HEK293 (cell line): Measurements from ENCODE around the gene FHL2.

ENCODE experiments used
- BCL11B ChIP-seq: fragments of 450-650 bp; formaldehyde crosslinking; IDR thresholded peaks from 2 replicates; pipeline ENCODE4 v1.5.1; 2016; ENCODE audit warnings: low read depth, missing biosample characterization, missing genetic modification characterization
- FEZF1 ChIP-seq: fragments of 450-650 bp; formaldehyde crosslinking; IDR thresholded peaks from 2 replicates; pipeline ENCODE4 v1.5.1; 2016; ENCODE audit warnings: missing biosample characterization, missing genetic modification characterization
- GFI1B ChIP-seq: fragments of 450-650 bp; formaldehyde crosslinking; IDR thresholded peaks from 2 replicates; pipeline ENCODE4 v1.5.1; 2016; ENCODE audit warnings: missing biosample characterization, missing genetic modification characterization
- GLIS1 ChIP-seq: fragments of 450-650 bp; formaldehyde crosslinking; IDR thresholded peaks from 2 replicates; pipeline ENCODE4 v1.5.1; 2016; ENCODE audit warnings: missing biosample characterization, missing genetic modification characterization
- HOXC10 ChIP-seq: sonication (generic); formaldehyde crosslinking; IDR thresholded peaks from 2 replicates; pipeline ENCODE4 v1.8.1; 2023; ENCODE audit warnings: mild to moderate bottlenecking, missing genetic modification reagents
- HOXD13 ChIP-seq: sonication (generic); formaldehyde crosslinking; IDR thresholded peaks from 2 replicates; pipeline ENCODE4 v1.8.0; 2022; ENCODE audit warnings: missing genetic modification reagents, borderline replicate concordance
- KLF7 ChIP-seq: fragments of 450-650 bp; formaldehyde crosslinking; IDR thresholded peaks from 2 replicates; pipeline ENCODE4 v1.5.1; 2016; ENCODE audit warnings: missing biosample characterization, missing genetic modification characterization, borderline replicate concordance
- KLF9 ChIP-seq: fragments of 450-650 bp; formaldehyde crosslinking; IDR thresholded peaks from 2 replicates; pipeline ENCODE4 v1.5.1; 2016; ENCODE audit warnings: missing biosample characterization, missing genetic modification characterization, low read depth
- MEIS1 ChIP-seq: sonication (generic); formaldehyde crosslinking; IDR thresholded peaks from 2 replicates; pipeline ENCODE4 v1.8.1; 2022; ENCODE audit warnings: missing genetic modification reagents, mild to moderate bottlenecking, borderline replicate concordance
- OSR2 ChIP-seq: fragments of 450-650 bp; formaldehyde crosslinking; IDR thresholded peaks from 2 replicates; pipeline ENCODE4 v1.5.1; 2016; ENCODE audit warnings: missing biosample characterization, missing genetic modification characterization
- PATZ1 ChIP-seq: fragments of 450-650 bp; formaldehyde crosslinking; IDR thresholded peaks from 2 replicates; pipeline ENCODE4 v1.5.1; 2016; ENCODE audit warnings: missing biosample characterization, missing genetic modification characterization
- PRDM1 ChIP-seq: fragments of 450-650 bp; formaldehyde crosslinking; IDR thresholded peaks from 2 replicates; pipeline ENCODE4; 2016; ENCODE audit warnings: missing biosample characterization, missing genetic modification characterization
- PRDM2 ChIP-seq: fragments of 450-650 bp; formaldehyde crosslinking; IDR thresholded peaks from 2 replicates; pipeline ENCODE4 v1.5.1; 2016; ENCODE audit warnings: missing biosample characterization, missing genetic modification characterization, borderline replicate concordance
- RBAK ChIP-seq: fragments of 450-650 bp; formaldehyde crosslinking; IDR thresholded peaks from 2 replicates; pipeline ENCODE4 v1.5.1; 2016; ENCODE audit warnings: missing biosample characterization, missing genetic modification characterization
- REPIN1 ChIP-seq: fragments of 450-650 bp; formaldehyde crosslinking; IDR thresholded peaks from 2 replicates; pipeline ENCODE4 v1.5.1; 2017; ENCODE audit warnings: missing biosample characterization, missing genetic modification characterization, low read depth
- SETDB1 ChIP-seq: IDR thresholded peaks from one replicate; pipeline ENCODE4 v1.6.1; 2017; ENCODE audit warnings: mild to moderate bottlenecking, low read length, moderate library complexity, mixed read lengths; ENCODE audit not compliant: insufficient read length
- SP3 ChIP-seq: fragments of 450-650 bp; formaldehyde crosslinking; IDR thresholded peaks from 2 replicates; pipeline ENCODE4 v1.5.1; 2016; ENCODE audit warnings: missing biosample characterization, missing genetic modification characterization
- SP7 ChIP-seq: fragments of 450-650 bp; formaldehyde crosslinking; IDR thresholded peaks from 2 replicates; pipeline ENCODE4 v1.5.1; 2016; ENCODE audit warnings: missing biosample characterization, missing genetic modification characterization
- ZBTB21 ChIP-seq: fragments of 450-650 bp; formaldehyde crosslinking; IDR thresholded peaks from 2 replicates; pipeline ENCODE4 v1.5.1; 2017; ENCODE audit warnings: missing biosample characterization, missing genetic modification characterization
- ZBTB48 ChIP-seq: fragments of 450-650 bp; formaldehyde crosslinking; IDR thresholded peaks from 2 replicates; pipeline ENCODE4 v1.5.1; 2016; ENCODE audit warnings: missing biosample characterization, missing genetic modification characterization
- ZFP69B ChIP-seq: fragments of 450-650 bp; formaldehyde crosslinking; IDR thresholded peaks from 2 replicates; pipeline ENCODE4 v1.5.1; 2016; ENCODE audit warnings: missing biosample characterization, missing genetic modification characterization
- ZIC2 ChIP-seq: fragments of 450-650 bp; formaldehyde crosslinking; IDR thresholded peaks from 2 replicates; pipeline ENCODE4 v1.5.1; 2016; ENCODE audit warnings: missing biosample characterization, missing genetic modification characterization
- ZNF114 ChIP-seq: fragments of 450-650 bp; formaldehyde crosslinking; IDR thresholded peaks from 2 replicates; pipeline ENCODE4 v1.5.0; 2017; ENCODE audit warnings: missing biosample characterization, missing genetic modification characterization
- ZNF133 ChIP-seq: fragments of 450-650 bp; formaldehyde crosslinking; IDR thresholded peaks from 2 replicates; pipeline ENCODE4 v1.5.1; 2016; ENCODE audit warnings: missing biosample characterization, missing genetic modification characterization
- ZNF24 ChIP-seq: fragments of 450-650 bp; formaldehyde crosslinking; IDR thresholded peaks from 2 replicates; pipeline ENCODE4 v1.5.1; 2016; ENCODE audit warnings: missing biosample characterization, missing genetic modification characterization
- ZNF324 ChIP-seq: fragments of 450-650 bp; formaldehyde crosslinking; IDR thresholded peaks from 2 replicates; pipeline ENCODE4 v1.5.1; 2016; ENCODE audit warnings: missing biosample characterization, missing genetic modification characterization
- ZNF404 ChIP-seq: fragments of 450-650 bp; formaldehyde crosslinking; IDR thresholded peaks from 2 replicates; pipeline ENCODE4 v1.5.1; 2017; ENCODE audit warnings: missing biosample characterization, missing genetic modification characterization
- ZNF416 ChIP-seq: fragments of 450-650 bp; formaldehyde crosslinking; IDR thresholded peaks from 2 replicates; pipeline ENCODE4 v1.5.1; 2016; ENCODE audit warnings: missing biosample characterization, missing genetic modification characterization
- ZNF571 ChIP-seq: fragments of 450-650 bp; formaldehyde crosslinking; IDR thresholded peaks from 2 replicates; pipeline ENCODE4 v1.5.0; 2017; ENCODE audit warnings: missing biosample characterization, missing genetic modification characterization
- ZNF585B ChIP-seq: fragments of 450-650 bp; formaldehyde crosslinking; IDR thresholded peaks from 2 replicates; pipeline ENCODE4 v1.5.1; 2016; ENCODE audit warnings: missing biosample characterization, missing genetic modification characterization
- ZNF777 ChIP-seq: fragments of 450-650 bp; formaldehyde crosslinking; IDR thresholded peaks from 2 replicates; pipeline ENCODE4 v1.5.1; 2017; ENCODE audit warnings: missing biosample characterization, missing genetic modification characterization, borderline replicate concordance
- ZSCAN23 ChIP-seq: fragments of 450-650 bp; formaldehyde crosslinking; IDR thresholded peaks from 2 replicates; pipeline ENCODE4 v1.5.1; 2016; ENCODE audit warnings: missing biosample characterization, missing genetic modification characterization
- TF ChIP-seq, protein P1 (sequence below): fragments of 450-650 bp; formaldehyde crosslinking; optimal IDR thresholded peaks from 2 replicates; pipeline ENCODE3; 2016; ENCODE audit warnings: missing biosample characterization, mild to moderate bottlenecking, missing genetic modification characterization
- TF ChIP-seq, protein P2 (sequence below): fragments of 450-650 bp; formaldehyde crosslinking; IDR thresholded peaks from 2 replicates; pipeline ENCODE4 v1.5.1; 2016; ENCODE audit warnings: missing biosample characterization, missing genetic modification characterization

FHL2 gene

GRCh38 chr2:105388971-105389381, 9.9 kb downstream of the FHL2 start (continued):
- no peak for TF ChIP-seq PRDM2 (tag by site-specific recombination)
- TF ChIP-seq, protein P1, sequence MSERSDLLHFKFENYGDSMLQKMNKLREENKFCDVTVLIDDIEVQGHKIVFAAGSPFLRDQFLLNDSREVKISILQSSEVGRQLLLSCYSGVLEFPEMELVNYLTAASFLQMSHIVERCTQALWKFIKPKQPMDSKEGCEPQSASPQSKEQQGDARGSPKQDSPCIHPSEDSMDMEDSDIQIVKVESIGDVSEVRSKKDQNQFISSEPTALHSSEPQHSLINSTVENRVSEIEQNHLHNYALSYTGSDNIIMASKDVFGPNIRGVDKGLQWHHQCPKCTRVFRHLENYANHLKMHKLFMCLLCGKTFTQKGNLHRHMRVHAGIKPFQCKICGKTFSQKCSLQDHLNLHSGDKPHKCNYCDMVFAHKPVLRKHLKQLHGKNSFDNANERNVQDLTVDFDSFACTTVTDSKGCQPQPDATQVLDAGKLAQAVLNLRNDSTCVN (tag by site-specific recombination), result no peak
- no peak for TF ChIP-seq ZNF416 (tag by site-specific recombination)
- TF ChIP-seq SP3, result no peak
- no peak for TF ChIP-seq ZNF404 (tag by site-specific recombination)
- TF ChIP-seq, protein P2, sequence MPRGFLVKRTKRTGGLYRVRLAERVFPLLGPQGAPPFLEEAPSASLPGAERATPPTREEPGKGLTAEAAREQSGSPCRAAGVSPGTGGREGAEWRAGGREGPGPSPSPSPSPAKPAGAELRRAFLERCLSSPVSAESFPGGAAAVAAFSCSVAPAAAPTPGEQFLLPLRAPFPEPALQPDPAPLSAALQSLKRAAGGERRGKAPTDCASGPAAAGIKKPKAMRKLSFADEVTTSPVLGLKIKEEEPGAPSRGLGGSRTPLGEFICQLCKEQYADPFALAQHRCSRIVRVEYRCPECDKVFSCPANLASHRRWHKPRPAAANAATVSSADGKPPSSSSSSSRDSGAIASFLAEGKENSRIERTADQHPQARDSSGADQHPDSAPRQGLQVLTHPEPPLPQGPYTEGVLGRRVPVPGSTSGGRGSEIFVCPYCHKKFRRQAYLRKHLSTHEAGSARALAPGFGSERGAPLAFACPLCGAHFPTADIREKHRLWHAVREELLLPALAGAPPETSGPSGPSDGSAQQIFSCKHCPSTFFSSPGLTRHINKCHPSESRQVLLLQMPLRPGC (tag by site-specific recombination), result no peak
- TF ChIP-seq ZNF133 (tag by site-specific recombination), result no peak
- no peak for TF ChIP-seq GFI1B (tag by site-specific recombination)
- TF ChIP-seq ZIC2 (tag by site-specific recombination), result peak; percentile 63
- no peak for TF ChIP-seq PATZ1
- no peak for TF ChIP-seq REPIN1 (tag by site-specific recombination)
- TF ChIP-seq ZBTB48 (tag by site-specific recombination), result no peak
- TF ChIP-seq KLF9, result no peak
- no peak for TF ChIP-seq ZSCAN23 (tag by site-specific recombination)
- TF ChIP-seq SETDB1, result no peak
- no peak for TF ChIP-seq BCL11B
- no peak for TF ChIP-seq HOXC10 (CRISPR knock-in tag)
- TF ChIP-seq ZNF324 (tag by site-specific recombination), result no peak
- no peak for TF ChIP-seq RBAK
- TF ChIP-seq PRDM1 (tag by site-specific recombination), result no peak
- TF ChIP-seq OSR2, result 0 out of 2 replicates have a peak, but pooled peaks have one; percentile 12
- TF ChIP-seq ZNF571 (tag by site-specific recombination), result no peak
- no peak for TF ChIP-seq ZNF777 (tag by site-specific recombination)
- no peak for TF ChIP-seq ZNF114 (tag by site-specific recombination)
- TF ChIP-seq KLF7, result no peak
- no peak for TF ChIP-seq ZFP69B
- peak; percentile 52 for TF ChIP-seq GLIS1
- no peak for TF ChIP-seq SP7 (tag by site-specific recombination)
- TF ChIP-seq ZNF585B (tag by site-specific recombination), result no peak
- TF ChIP-seq ZBTB21, result no peak
- TF ChIP-seq HOXD13 (CRISPR knock-in tag), result no peak
- no peak for TF ChIP-seq ZNF24 (tag by site-specific recombination)
- peak; percentile 82 for TF ChIP-seq FEZF1 (tag by site-specific recombination)
- TF ChIP-seq MEIS1 (CRISPR knock-in tag), result no peak
